GM10248 (cell line): ENCODE data around the gene SPSB1.
A peak's percentile ranks its signal among the peaks of the same experiment; 100 is the strongest.

Experiments used
- CTCF ChIA-PET: fragments of 300-600 bp; sonication (Branson Sonifier 250); formaldehyde crosslinking; extraction: SDS; loops from one replicate; lab custom pipeline; 2021; ENCODE audit warnings: antibody characterized with exemption; lab: Yijun Ruan, JAX
- POLR2A ChIA-PET: fragments of 350-650 bp; sonication (Branson Sonifier 250); formaldehyde crosslinking; extraction: SDS; loops from one replicate; lab custom pipeline; 2020; ENCODE audit warnings: antibody characterized with exemption; lab: Yijun Ruan, JAX
- DNase-seq: peaks from one replicate; pipeline ENCODE4 v3.0.0; 2012; ENCODE audit errors: extremely low spot score
- TF ChIP-seq, protein P1 (sequence below): IDR thresholded peaks from 2 replicates; pipeline ENCODE4 v1.5.1; 2012; ENCODE audit warnings: mild to moderate bottlenecking, low read depth; ENCODE audit errors: extremely low read depth, missing control alignments, control extremely low read depth

SPSB1 gene

DNA sequence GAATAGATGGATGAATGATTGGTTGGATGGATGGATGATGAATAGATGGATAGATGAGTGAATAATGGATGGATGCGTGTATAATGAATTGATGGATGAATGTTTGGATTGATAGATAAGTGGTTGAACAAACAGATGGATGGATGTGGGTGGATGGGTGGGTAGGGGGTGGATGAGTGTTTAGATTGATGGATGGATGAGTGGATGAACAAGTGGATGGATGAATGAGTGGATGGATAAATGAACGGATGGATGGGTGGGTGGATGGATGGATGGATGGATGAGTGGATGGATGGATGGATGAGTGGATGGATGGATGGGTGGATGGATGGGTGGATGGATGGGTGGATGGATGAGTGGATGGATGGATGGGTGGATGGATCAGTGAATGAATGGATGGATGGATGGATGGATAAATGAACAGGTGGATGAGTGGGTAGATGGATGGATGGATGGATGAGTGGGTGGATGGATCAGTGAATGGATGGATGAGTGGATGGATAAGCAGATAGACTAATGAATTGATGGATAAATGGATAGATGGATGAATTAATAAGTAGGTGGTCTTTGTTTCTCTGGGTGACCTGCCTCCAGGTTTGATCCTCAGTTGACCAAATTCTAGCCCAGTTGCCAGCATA is 64.3 kb downstream of the SPSB1 start:
- ChIA-PET POLR2A (no interaction called here), CTCF (no interaction called here)
- DNase-seq, result no peak
- TF ChIP-seq, protein P1, sequence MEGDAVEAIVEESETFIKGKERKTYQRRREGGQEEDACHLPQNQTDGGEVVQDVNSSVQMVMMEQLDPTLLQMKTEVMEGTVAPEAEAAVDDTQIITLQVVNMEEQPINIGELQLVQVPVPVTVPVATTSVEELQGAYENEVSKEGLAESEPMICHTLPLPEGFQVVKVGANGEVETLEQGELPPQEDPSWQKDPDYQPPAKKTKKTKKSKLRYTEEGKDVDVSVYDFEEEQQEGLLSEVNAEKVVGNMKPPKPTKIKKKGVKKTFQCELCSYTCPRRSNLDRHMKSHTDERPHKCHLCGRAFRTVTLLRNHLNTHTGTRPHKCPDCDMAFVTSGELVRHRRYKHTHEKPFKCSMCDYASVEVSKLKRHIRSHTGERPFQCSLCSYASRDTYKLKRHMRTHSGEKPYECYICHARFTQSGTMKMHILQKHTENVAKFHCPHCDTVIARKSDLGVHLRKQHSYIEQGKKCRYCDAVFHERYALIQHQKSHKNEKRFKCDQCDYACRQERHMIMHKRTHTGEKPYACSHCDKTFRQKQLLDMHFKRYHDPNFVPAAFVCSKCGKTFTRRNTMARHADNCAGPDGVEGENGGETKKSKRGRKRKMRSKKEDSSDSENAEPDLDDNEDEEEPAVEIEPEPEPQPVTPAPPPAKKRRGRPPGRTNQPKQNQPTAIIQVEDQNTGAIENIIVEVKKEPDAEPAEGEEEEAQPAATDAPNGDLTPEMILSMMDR, result no peak

DNA sequence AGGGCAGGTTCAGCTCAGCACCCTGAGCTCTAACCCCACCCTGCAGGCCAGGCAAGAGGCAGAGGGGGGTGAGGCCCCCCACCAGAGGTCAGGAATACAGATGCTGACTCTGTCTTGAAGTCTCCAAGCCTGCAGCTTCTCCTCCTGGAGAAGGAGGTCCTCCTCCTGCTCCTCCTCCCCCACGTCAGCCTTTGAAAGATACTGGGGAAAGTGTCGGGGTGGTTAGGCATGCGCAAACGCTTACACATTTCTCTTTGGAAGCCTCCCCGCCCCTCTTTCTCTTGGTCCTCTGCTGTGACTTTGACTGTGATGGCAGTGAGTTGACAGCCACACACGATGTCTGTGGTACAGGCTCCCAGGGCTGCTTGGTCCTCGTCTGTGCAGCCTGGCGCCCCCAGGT is 65.3 kb downstream of the SPSB1 start:
- DNase-seq, result no peak
- ChIA-PET CTCF (no interaction called here), POLR2A (no interaction called here)
- TF ChIP-seq, protein P1, result no peak

DNA sequence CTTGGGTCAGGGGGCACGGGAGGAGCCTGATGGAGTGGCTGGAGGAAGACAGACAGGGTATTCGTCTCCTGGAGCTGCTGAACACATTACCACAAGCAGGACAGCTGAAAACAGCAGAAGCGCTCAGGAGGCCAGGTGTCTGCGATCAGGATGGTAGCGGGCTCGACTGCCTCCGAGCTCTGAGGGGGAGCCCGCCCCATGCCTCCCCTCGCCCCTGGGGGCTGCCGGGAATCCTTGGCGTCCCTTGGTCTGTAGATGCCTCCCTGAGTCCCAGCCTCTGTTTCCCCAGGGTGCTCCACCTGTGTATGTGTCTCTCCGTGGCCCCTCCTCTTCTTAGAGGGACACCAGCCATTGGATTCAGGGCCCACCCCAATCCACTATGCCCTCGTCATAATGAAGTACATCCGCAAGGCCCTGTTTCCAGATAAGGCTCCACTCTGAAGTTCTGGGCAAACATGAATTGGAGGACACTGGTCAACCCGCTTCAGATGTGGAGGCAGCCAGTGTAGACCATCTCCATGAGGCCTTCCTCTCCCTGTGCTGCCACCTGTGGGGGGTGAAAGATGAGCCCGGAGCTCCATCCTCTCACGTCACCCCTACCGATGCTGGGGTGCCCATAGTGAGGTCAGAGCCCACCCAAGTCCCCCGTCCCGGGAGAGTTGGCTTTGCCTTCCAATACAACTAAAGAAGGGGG is 67.8 kb downstream of the SPSB1 start:
- POLR2A ChIA-PET, result no interaction called here
- TF ChIP-seq, protein P1, result no peak
- CTCF ChIA-PET, result interaction anchor here (1.0 kb wide), 1 partner anchor 13 kb away, joined by 3 read pairs; no protein-coding TSS in a partner anchor
- DNase-seq, result no peak

DNA sequence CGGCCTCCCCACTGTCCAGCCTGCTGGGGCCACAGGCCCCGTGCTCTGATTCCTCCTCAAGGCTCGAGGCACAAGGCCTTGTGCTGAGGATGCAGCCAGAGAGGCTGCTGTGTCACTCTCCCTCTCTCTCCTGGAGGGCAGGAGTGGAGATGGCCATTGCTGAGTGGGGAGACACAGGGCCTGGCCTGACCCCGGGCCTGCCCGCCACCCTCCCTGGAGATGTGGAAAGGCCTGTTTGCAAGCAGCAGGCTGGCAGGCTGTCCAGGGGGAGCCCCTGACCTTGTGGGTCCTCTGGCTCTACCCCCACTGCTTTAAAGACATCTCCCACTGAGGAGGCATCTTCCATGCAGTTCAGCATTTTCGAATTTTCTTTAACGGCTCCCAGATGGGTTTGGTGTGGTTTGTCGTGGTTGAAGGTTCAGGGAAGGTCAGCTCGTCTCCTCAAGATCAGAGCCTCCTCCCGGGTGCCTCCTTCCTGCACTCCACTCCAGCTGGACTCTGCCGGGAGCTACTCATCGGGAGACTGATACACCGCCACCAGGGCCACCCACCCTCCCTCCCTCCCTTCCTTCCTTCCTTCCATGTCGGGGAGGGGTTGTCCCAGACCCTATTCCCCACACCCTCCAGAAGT is 69.1 kb downstream of the SPSB1 start:
- no peak for DNase-seq
- ChIA-PET CTCF (no interaction called here), POLR2A (no interaction called here)
- TF ChIP-seq, protein P1, result no peak

DNA sequence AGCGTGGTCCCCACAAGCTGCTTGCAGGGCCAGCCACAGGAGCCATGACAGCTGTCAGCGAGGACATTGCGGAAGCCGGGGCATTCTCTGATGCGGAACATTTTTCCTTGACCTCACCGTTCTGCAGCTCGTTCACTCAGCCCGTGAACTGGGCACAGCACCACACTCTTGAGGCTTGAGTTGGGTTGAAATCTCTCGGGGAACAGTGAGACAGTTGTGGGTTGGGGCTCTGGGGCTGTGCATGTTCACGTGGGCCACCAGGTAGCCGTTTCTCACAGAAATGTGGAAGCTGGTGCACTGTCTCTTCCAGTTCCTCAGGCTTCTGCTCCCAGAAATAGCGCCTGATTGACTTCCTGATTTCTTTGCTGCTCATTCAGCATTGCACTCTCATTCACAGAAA is 69.8 kb downstream of the SPSB1 start:
- POLR2A ChIA-PET, result no interaction called here
- DNase-seq, result peak; percentile 53
- CTCF ChIA-PET, result interaction anchor here (0.6 to 2.6 kb wide), 3 partner anchors 9 to 13 kb away, joined by 3 to 7 read pairs (median 3); no protein-coding TSS in a partner anchor
- TF ChIP-seq, protein P1, result no peak

DNA sequence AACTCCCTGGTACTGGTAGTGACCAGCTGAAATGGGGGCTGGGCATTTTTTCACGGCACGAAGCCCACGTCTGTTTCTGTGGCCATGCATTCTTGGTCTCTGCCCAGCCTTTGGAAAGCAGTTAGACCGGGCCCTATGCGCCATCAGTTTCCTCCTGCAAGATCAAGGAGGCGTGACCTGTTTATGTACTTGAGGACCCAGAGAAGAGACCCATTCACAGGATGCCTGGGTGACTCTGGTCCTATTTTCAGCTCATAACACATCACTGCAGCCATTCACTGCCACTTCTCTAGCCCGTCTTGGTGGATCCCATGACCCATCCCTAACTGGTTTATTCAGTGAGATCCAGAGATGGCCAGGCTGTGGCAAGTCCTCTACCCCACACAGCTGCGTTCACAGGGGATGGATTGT is 70.4 kb downstream of the SPSB1 start:
- ChIA-PET CTCF (interaction anchor here (0.8 to 2.6 kb wide), 2 partner anchors 8 to 12 kb away, joined by 3 to 7 read pairs; no protein-coding TSS in a partner anchor), POLR2A (no interaction called here)
- DNase-seq, result no peak
- TF ChIP-seq, protein P1, result no peak
